ENCODE results near the gene SFN.
"Not testable (repeated sequence)": the region's sequence is repeated elsewhere in the genome, so short reads cannot be mapped to it uniquely, and the experiment has no call there.

Gene SFN

DNA sequence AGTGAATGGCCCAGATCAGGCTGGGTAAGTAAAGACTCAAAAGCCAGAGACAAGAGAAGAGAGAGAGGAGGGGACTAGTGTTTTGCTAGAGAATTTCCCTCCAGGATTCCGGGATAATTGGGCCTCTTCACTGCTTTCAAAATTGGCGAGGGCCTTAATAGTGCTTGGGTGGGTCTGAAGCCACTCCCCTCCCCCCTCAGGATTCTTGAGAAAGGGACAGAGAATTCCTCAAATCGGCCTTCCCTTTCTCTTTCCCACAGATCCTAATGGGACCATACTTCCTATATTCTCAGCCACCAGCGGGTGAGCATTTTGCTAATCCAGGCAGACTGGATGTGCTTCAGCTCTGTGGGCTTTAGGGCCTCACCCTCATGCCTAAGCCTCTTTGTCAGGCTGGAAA lies 11.9 kb downstream of the SFN start:
- DNase-seq: no peak

DNA sequence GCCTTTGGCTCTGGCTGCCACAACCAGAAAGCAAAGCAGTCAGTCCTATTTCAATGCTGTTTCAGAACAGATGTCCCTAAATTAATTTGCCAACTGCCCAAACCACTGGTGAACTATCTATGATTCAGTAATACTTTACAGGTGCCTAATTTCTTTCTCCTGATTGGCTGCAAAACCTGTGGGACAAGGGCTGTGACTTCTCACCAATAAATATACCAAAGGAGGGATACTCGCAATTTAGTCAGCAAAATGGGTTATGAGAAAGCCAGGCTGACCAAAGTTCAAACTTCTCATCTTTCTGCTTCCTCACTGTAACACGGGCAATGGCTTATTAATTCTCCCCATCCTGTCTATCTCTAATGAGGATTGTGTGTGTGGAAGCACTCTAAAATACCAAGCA lies 14.4 kb downstream of the SFN start:
- no peak for DNase-seq

DNA sequence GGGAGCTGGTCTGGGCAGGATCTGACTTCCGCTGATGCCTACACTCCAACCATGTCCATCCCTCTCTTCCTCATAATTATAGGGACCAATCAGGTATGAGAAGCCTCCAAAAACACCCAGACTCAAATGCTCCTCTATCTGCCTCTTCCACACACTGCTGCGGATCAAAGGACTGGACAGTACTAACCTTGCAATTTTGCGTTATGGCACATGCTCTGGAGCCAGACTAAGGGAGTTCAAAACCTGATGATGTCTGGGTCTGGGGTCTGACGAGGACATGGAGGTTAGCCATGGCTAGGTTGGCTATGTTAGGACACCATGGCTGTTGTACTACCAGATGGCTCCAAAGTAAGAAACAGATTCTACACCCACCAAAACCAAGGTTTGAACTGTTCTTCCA lies 16.8 kb downstream of the SFN start:
- no peak for DNase-seq

DNA sequence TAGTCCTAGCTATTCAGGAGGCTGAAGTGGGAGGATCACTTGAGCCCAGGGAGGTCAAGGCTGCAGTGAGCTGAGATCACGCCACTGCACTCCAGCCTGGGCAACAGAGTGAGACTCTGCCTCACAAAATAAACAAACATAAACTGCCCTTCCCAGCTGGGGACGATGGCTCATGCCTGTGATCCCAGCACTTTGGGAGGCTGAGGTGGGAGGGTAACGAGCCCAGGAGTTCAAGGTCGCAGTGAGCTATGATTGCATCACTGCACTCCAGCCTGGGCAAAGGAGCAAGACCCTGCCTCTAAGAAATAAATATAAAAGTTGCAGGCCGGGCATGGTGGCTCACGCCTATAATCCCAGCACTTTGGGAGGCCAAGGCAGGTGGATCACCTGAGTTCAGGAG lies 18.7 kb downstream of the SFN start:
- not testable (repeated sequence) for DNase-seq

DNA sequence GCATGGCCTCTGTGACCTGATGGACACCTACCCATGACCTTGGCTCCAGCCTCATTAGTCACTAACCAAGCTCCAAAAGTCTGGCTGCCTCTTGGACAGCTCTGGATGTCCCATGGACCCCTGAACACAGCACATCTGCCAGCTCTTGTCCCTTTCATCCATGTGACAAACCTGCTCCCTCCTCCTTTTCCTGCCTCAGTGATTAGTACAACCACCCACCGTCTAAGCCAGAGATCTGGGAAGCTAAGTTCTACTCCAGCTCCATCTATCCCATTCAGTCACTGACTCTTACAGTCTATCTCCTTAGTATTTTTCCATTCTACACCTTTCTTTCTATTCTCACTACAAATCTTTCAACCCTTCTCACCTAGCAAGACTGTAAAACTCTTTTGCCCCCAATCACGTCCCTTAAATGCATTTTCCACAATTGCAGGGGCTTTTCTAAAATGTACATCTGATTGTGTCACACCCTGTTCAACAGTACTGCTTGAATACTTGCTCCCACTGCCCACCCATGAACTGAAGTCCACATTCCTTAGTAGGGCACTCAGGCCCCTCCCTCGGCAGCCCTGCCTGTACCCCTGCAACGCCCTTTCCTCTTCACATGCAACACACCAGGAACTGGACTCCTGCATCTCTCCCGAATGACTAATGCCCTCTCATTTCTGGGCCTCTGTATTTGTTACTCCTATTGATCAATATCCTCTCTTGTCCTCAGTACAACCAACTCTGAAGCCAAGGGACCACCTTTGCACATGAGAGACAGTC lies 19.9 kb downstream of the SFN start:
- no peak for DNase-seq

DNA sequence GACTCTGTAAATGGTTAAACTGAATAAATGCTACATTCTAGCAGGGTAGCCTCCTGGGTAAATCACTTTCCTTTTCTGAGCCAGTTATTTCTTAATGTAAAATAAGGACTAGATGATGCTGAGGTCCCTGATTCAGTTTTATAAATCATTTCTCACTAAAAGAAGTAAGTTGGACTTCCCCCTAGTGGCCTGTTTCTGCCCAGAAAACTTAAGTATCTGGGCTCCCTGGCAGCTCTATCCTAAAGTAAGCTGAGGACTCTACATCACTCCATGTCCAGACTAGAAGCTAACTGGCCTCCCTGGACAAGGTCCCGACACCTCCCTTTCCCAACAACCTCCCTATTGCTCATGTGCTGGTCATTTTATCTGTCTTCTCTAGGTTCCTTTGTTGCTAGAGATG lies 24.2 kb downstream of the SFN start:
- peak; percentile 16 for DNase-seq

DNA sequence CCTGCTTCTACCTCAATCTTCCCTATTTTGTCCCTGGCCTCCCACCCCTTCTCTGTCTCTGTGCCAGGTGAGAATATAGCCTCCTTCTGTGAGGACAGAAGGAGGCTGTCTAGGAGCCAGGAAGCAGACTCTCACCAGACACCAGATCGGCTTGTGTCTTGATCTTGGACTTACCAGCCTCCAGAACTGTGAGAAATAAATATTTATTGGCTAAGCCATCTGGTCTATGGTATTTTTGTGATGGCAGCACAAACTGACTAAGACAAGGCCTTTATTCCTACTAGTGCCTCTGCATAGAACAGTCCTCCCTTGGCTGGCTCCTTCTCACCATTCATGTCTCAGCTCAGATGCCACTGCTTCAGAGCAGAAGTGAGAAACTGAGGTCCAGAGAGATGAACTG lies 25.3 kb downstream of the SFN start:
- no peak for DNase-seq

DNA sequence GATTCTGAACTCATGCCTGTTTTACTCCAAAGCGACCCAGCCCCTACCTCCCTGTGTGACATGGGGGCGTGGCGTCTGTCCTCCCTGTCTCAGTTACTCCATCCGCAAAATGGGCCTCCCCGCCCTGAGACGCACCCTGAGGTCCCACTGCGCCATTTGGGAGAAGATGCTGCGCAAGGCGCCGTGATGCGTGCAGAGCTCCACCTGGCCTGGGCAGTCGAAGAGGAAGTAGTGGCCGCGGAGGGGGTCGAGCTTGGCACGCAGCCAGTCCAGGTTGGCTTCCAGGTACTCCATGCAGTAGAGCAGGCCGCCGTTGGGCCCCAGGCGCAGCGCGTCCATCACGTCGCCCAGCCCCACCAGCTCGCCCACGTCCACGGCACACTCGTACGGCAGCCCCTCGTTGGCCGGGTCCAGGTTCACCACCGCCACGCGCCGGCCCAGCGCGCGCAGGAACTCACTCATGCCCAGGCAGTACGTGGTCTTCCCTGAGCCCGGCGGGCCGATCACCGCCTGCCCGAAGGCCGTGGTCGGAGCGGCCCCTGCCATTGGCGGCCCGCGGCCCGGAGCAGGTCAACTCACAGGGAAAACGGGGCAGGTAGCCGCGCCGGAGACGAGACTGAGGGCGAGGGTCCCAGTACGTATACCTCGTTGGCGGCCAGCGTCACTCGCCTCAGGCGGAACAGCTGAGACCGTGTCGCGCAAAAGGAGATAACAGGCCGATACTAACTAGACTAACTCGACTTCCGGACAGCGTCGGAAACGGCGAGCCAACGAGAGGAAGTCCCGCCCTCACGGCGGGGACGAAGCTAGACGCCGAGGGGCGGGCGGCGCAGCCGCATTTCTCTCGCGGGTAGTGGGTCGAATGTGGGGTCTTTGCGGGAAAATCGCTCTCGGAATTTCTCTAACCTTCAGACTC lies 26.9 kb downstream of the SFN start, which contains the start of gene GPN2:
Gene GPN2 (minus strand): TSS at position 733 of the 916 bp plus-strand sequence. CDS start 187 bp downstream, at position 546.
- peak; percentile 75 for DNase-seq

DNA sequence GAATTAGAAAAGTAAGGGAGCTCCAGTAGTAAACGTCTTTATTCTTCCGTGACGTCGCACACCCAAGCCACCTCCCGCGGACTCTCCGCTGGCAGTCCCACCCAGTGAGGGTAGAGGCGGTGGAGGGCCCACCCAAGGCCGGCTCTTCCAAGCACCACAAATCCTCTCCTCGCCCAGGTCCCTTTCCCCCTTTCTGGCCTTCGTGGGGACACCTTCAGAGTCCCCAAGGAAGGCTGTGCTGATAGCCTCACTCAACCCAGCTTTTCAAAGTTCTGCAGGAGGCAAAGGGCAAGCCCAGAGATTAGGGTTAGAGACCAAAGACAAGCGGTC lies 27.5 kb downstream of the SFN start:
- DNase-seq: no peak

DNA sequence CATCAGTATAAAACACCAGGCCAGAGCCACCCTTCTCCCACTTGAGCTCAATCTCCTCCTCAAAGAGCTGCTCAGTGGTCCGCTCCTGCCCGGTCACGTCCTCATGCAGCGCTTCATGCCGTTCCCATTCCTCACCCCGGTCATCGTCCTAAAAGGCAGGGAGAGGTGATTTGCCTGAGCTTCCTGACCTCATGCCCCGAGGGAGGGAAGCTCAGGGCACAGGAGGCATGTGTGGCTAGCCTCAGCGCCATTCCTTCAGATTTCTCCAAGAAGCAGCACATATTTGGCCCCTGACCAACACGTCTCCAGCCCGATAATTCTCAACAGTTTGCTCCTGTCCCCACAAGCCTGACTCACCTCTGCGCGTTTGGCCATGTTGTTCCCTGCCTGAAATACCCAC lies 31.3 kb downstream of the SFN start:
- DNase-seq: no peak

DNA sequence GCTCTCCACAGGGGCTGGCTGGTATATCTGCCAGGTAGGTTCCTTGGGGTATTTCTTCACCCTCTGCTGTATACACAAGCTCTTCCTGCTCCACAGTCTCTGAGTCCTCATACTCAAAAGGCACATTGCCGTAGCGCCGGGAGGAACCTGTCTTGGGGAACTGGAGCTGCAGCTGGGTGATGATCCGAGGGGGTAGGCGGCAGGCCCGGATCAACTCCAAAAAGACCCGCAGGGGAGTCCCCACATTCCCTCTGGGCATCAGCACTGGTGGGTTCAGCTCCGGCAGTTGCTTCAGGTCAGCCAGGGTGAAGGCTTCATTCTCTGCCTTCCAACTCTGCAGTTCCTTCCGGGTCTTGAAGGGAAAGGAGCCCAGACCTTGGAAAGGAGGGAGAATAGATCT lies 34.4 kb downstream of the SFN start:
- DNase-seq: no peak

DNA sequence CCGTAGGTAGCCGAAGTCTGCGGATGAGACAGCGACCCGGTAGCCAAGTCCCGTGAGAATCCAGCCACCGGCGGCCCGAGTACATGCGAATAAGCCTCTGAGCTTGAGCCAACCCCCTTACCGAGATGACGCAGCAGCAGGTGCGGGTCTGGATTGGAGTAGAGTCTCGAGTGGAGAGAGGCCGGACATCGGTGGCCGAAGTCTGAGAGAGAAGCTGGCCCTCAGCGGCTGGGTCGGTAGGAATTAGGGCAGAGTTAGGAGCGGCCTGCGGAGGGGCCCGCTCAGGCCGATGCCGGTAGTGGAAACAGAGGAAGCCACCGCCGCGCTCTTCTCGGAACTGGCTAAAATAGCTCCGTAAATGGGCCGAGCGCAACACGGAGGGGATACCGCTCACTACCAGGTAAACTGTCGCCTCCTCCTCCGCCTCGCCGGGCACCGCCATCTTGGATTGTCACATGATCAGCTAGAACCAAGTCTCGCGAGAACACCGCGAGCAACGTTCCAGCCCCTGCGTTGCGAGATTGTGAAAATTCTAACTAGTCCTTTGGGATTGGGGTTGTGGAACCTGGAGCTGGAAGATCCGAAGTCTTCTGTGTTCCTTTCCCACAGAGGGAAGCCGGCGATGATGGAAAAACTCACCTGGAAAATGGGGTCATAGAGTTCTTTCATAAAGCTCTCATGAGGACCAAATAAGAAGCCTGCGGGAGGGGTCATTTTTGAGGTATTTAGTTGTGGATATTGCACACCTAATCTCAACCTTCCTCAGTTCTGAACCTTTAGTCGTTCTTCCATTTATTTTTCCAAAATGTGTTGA lies 37.3 kb downstream of the SFN start, which contains the start of gene GPATCH3:
Gene GPATCH3 (minus strand): TSS at position 467 of the 814 bp plus-strand sequence. CDS start 25 bp downstream, at position 442.
- DNase-seq: peak; percentile 95

DNA sequence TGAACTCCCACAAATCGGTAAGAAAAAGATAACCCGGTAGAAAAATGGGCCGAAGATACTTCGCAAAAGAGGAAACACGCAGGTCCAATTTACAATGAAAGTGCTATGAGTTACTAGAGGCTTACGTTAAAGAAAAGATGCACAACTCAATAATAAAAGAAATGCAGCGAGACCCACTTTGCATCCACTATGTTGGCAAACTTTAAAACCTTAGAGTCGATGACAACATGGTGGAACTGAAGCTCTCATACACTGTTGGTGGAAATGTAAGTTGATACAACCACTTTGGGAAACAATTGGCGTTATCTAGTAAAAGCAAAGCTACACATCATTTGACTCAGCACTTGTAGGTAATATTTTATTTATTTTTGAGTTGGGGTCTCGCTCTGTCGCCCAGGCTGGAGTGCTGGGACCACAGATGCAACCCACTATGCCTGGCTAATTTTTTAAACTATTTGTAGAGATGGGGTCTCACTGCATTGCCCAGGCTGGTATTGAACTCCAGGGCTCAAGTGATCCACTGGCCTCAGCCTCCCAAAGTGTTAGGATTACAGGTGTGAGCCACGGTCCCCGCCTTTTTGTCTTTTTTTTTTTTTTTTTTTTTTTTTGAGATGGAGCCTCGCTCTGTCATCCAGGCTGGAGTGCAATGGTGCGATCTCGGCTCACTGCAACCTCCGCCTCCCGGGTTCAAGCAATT lies 38.0 kb downstream of the SFN start:
- no peak for DNase-seq

DNA sequence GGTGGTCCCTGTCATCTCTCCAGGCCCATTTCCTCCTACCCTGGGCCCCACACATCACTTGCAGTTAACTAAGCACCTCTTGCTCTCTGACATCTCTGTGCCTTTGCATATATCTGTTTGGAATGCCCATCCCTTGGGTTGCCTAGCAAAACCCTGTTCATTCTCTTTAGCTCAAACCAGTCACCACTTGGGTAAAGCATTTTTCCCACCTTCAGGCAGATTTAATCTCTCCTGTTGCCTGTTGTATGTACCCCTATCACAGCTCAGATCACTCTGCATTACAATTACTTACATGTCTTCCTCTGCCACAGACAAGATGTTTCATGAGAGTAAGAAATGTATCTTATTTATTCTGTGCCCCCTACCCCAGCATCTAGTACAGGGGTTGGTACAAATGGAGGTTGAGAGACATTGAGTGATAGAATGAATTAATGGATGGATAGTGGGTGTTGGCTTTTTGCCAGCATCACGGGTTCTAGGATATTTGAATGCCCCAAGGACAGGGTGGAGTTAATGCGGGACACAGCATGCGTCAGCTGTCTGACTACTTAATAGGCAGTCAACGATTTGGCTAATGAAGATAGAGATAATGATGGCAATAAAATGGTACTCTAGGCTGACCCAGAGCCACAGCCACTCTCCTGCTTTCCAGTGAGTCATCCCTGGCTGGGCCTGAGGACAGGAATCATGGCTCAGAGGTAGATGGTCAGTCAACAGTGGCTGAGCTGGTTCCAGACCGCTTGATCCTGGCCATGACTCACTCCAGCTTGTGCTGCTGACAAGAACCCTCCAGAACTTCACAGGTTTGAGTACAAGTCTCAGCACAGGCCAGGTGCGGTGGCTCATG lies 44.3 kb downstream of the SFN start:
- DNase-seq: no peak

DNA sequence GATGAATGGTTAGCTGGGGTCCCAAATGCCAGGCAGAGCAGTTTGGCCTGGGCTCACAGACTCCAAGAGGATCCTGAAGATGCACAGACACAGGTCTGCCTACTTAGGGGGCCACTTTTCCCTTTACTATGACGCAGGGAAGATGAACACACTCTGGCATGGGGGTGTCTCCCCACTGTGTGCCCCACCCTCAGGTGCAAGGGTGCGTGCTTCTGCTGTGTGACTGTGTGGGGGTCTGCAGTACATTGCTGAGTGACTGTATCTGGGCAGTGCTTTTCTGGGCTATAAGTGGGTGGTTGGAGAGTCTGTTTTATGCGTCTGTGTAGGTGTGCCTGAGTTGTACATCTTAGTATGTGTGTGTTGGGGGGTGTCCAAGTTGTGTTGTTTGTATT lies 47.0 kb downstream of the SFN start:
- DNase-seq: no peak

DNA sequence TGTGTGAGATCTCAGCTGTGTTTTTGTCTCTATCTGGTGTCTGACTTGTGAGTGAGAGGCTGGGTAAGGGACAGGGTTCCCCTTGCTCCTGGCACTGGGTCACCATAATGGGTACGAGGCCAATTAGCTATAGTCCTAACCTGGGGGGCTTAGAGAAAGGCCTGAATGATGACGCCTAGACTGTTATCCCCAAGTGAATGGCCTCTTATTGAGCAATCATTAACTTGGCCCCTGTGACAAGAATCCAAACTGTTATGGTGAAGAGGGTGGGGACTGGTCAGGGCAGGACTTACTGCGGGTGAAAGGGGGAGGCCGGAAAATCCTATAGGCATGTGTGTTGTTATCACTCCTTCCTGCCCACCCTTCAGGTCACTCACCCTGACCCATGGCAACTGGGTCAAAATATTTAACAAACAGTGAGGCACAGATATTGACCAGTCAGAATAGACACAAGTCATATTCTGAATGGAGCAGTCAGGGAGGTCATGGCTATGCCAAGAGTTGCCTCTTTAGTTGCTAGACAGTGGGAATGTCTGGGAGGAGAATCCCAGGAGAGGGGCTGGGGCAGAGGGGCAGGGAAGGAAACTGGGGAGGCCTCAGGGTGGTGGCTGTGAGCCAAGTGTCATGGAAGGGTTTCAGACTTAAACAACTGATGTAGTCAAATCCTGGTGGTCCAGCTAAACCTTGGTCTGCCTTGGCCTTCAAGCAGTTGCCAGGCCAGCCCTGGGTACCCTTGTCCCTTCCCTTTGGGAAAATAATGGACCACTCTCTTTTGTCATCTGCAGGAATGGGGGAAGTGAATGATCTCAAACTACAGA lies 47.6 kb downstream of the SFN start:
- DNase-seq: no peak

DNA sequence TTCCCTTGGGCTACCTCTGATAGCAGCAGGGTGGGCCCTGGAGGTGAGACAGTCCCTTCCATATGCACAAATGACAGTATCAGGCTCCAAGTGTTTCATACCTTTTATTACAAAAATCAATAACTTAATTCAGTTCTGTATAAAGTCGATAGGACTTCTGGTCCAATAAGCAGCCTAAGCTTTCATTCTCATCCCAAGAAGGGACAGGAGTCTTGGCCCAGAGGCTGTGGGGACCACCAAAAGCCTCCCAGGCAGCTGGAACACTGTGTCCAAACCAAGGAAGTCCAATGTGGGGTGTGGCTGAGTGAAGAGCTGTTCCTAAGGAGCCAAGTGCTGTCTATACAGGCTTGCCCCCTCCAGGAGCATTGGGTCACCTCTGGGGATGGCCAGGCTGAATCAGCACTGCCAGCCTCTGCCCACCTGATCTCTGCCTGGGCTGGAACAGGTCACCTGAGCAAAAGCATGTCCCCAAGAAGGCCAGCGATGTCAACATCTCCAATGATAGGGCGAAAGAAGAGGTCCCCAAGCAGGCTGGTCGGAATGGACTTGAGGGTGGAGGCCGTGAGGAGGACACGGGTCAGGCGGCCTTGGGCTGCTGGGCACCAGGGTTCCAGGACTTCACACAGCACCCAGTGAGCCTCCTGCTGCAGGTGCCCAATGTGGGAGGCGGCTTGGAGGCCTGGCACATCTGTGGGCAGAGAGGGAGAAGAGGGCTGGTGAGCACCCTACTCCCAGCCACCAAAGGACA lies 48.6 kb downstream of the SFN start:
- DNase-seq: no peak

DNA sequence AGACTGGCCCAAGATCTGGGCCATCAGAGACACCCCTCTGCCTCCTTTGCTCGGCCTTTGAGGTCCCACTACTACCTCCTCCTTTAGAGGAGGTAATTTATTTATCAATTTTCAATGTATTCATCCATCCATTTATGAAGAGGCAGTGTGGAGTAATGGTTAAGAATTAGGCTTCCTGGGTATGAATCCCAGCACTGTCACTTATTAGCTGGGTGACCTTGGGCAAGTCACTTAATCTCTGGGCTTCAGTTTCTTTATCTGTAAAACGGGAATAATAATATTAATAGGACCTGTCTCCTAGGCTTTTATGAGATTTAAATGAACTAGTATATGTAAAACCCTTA lies 49.2 kb downstream of the SFN start:
- DNase-seq: no peak

DNA sequence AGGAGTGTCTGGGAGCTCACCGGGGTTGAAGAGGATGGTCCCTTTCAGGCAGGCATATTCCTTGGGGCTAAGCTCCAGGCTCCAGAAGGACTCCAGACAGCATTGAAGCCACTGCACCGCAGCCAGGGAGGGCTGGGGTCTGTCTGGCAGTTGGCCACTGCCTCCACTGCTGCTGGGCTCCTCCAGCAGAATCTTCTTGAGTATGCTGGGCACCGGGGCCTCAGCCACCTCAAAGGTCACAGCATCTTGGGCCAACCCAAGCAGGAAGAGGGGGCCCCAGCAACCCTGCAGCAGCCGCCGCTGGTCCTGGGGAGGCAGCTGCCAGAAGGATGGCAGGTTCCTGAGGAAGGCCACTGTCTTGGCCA lies 50.4 kb downstream of the SFN start:
- DNase-seq: no peak

Data from NCI-H2171 treated with DMSO at 0.1 percent for 48 hours (cell line).